Brain microvascular endothelial cell (primary cell): ENCODE results near the gene IGSF9B.

Source experiments
- DNase-seq: peaks from one replicate; pipeline ENCODE4 v3.0.0-alpha.2; 2020
- H3K27ac ChIP-seq: fragments of 250-450 bp; sonication (Bioruptor Pico); 2 replicates; pipeline ENCODE4 v1.5.1; 2020; ENCODE audit warnings: mild to moderate bottlenecking, moderate library complexity
- H3K27me3 ChIP-seq: fragments of 250-450 bp; sonication (Bioruptor Pico); replicated peaks from 2 replicates; pipeline ENCODE4 v1.5.1; 2020; ENCODE audit warnings: mild to moderate bottlenecking
- H3K36me3 ChIP-seq: fragments of 250-450 bp; sonication (Bioruptor Pico); replicated peaks from 2 replicates; pipeline ENCODE4 v1.5.1; 2020; ENCODE audit warnings: mild to moderate bottlenecking
- H3K4me3 ChIP-seq: 2 replicates; pipeline ENCODE4 v1.5.1; 2011; ENCODE audit warnings: low read depth, mild to moderate bottlenecking, control low read depth, low read length, moderate library complexity
- CTCF ChIP-seq: IDR thresholded peaks from 2 replicates; pipeline ENCODE4 v1.5.1; 2011; ENCODE audit warnings: low read depth, mild to moderate bottlenecking, moderate library complexity, low read length, control low read depth, inconsistent platforms; ENCODE audit errors: missing control alignments
- in situ Hi-C: cut with HindIII; loops from 2 replicates; pipeline ENCODE4 v1.10.0; 2017; ENCODE audit warnings: low sequenced_read_pairs, low pct_ligation_motif_present

Gene IGSF9B

GRCh38 chr11:133901316-133901715 is 55.5 kb downstream of the IGSF9B start:
- no peak for DNase-seq
- H3K4me3 ChIP-seq: no peak overlapping the region
- no peaks in the 10 kb centered on the region for H3K27me3 ChIP-seq
- H3K36me3 ChIP-seq: no peaks in the 10 kb centered on the region
- H3K27ac ChIP-seq: no peak overlapping the region
- TF ChIP-seq CTCF: no peak
- in situ Hi-C loops: no loop called here

- DNase-seq: no peak
- Histone ChIP-seq H3K36me3 (no peaks in the 10 kb centered on the region), H3K27me3 (no peaks in the 10 kb centered on the region), H3K27ac (no peak overlapping the region), H3K4me3 (no peak overlapping the region)
- in situ Hi-C loops: no loop called here
- no peak for TF ChIP-seq CTCF
Measured at GRCh38 chr11:133900176-133901105, 56.3 kb downstream of the IGSF9B start.

- no peaks in the 10 kb centered on the region for H3K27me3 ChIP-seq
- no peak for DNase-seq
- in situ Hi-C loops: no loop called here
Measured at GRCh38 chr11:133898770-133899115, 58.0 kb downstream of the IGSF9B start.

GRCh38 chr11:133898031-133898769 is 58.6 kb downstream of the IGSF9B start:
- no peak overlapping the region for H3K27ac ChIP-seq
- no peak overlapping the region for H3K4me3 ChIP-seq
- no peak for DNase-seq
- TF ChIP-seq CTCF: no peak
- no peaks in the 10 kb centered on the region for H3K27me3 ChIP-seq
- no peaks in the 10 kb centered on the region for H3K36me3 ChIP-seq
- in situ Hi-C loops: no loop called here

More at GRCh38 chr11:133898770-133899115, 58.0 kb downstream of the IGSF9B start:
- no peaks in the 10 kb centered on the region for H3K36me3 ChIP-seq
- no peak for TF ChIP-seq CTCF
- no peak overlapping the region for H3K4me3 ChIP-seq
- H3K27ac ChIP-seq: no peak overlapping the region

GRCh38 chr11:133897331-133897650 is 59.5 kb downstream of the IGSF9B start:
- DNase-seq: no peak
- H3K27me3 ChIP-seq: no peaks in the 10 kb centered on the region
- H3K4me3 ChIP-seq: no peak overlapping the region
- in situ Hi-C loops: no loop called here
- no peaks in the 10 kb centered on the region for H3K36me3 ChIP-seq
- H3K27ac ChIP-seq: no peak overlapping the region
- TF ChIP-seq CTCF: no peak
